ENCODE results near the gene DDR2. TPM values are rescaled to one million over a fixed set of nuclear protein-coding genes. Genes with fewer than 3 reads are reported as not detected.

DDR2 gene
- total and polyA plus RNA-seq, 2 of the 4 experiments (the other 2 are of a cell fraction), result 66.1 to 245 TPM

DNA sequence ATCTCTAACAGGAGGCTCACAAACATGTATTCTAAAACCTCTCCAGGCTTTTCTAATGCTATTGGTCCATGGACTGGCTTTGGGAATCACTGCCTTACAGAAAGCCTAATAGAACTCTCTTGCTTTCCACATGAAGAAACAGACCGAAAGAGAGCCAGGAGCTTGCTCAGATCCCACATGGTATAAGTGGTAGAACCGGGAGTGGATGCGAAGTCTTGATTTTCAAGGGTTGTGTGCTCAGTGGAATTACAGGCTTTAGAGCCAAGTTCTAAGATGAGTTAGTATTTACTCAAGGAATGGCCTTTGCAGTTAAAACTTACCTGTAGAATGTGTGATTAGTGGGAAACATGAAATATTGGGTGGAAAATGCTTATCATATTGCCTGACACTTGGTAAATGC is 103.9 kb downstream of the DDR2 start:
- no peak overlapping the region for H2BK20ac ChIP-seq (ENCODE audit: low read depth, low read length)
- CTCF ChIA-PET, result interaction anchor here (1.2 kb wide), 1 partner anchor 34 kb away, joined by 3 read pairs; no protein-coding TSS in a partner anchor
- no peak for ATAC-seq (ENCODE audit: low read depth)

More for the DNA sequence above, 103.9 kb downstream of the DDR2 start:
- Histone ChIP-seq H3K27ac (ENCODE audit: insufficient read depth, low read length) (no peak overlapping the region), H3K27me3 (ENCODE audit: control insufficient read depth, insufficient read depth, low read length) (no peaks in the 10 kb centered on the region), H2BK15ac (ENCODE audit: low read depth, low read length) (no peak overlapping the region), H3K4ac (ENCODE audit: low read depth, low read length) (no peak overlapping the region), H3K4me1 (ENCODE audit: control insufficient read depth, insufficient read depth, low read length) (peaks cover 21% of the 10 kb centered on the region), H3K9ac (ENCODE audit: low read depth, low read length) (no peak overlapping the region), H3K9me1 (ENCODE audit: insufficient read depth, low read length) (peaks cover 21% of the 10 kb centered on the region), H2AFZ (replicated peaks; ENCODE audit: low read length, poor library complexity) (no peak overlapping the region), H4K5ac (ENCODE audit: low read depth, low read length) (no peak overlapping the region), H3K79me1 (ENCODE audit: low read depth in 1 of 2, low read length in 2 of 2) (peaks cover 42 to 59% of the 10 kb centered on the region in 2 experiments), H2AK5ac (ENCODE audit: low read depth, low read length) (no peak overlapping the region), H3K4me3 (ENCODE audit: insufficient read depth, low read depth, low read length) (no peak overlapping the region), H3K14ac (replicated peaks; ENCODE audit: low read depth, low read length) (no peak overlapping the region), H3K9me3 (ENCODE audit: control insufficient read depth, insufficient read depth, low read length) (no peaks in the 10 kb centered on the region), H3K18ac (ENCODE audit: low read depth, low read length) (no peak overlapping the region; the same call in 1 of the 2 replicates), H4K91ac (ENCODE audit: insufficient read depth, low read depth, low read length) (no peak overlapping the region), H2BK5ac (ENCODE audit: low read depth, low read length, poor library complexity, severe bottlenecking) (no peak overlapping the region), H2AK9ac (replicated peaks; ENCODE audit: low read depth, low read length, poor library complexity) (no peak overlapping the region), H3K23ac (ENCODE audit: low read depth, low read length) (no peak overlapping the region), H4K8ac (ENCODE audit: low read depth in 2 of 2, low read length in 2 of 2) (no peak overlapping the region), H3K36me3 (ENCODE audit: control insufficient read depth, insufficient read depth, low read length) (peaks cover 12% of the 10 kb centered on the region), H4K20me1 (ENCODE audit: insufficient read depth, low read length) (peaks cover 50% of the 10 kb centered on the region; the same call in 1 of the 2 replicates), H3K56ac (ENCODE audit: extremely low read depth, insufficient read depth, low read length) (no peak overlapping the region), H3K4me2 (ENCODE audit: low read depth, low read length) (no peak overlapping the region), H2BK120ac (ENCODE audit: low read depth, low read length) (no peak overlapping the region)
- POLR2A ChIA-PET (ENCODE audit: unreplicated experiment), result no interaction called here
- DNase-seq, result no peak
- TF ChIP-seq CEBPB (IDR thresholded peaks at IDR 0.05; ENCODE audit: low read depth, low read length), result no peak
- no peak for TF ChIP-seq MXI1 (IDR thresholded peaks at IDR 0.05; ENCODE audit: borderline replicate concordance, low read depth, low read length)
- TF ChIP-seq RFX5 (IDR thresholded peaks at IDR 0.05; ENCODE audit: low read depth, low read length), result no peak
- TF ChIP-seq SMC3 (IDR thresholded peaks at IDR 0.05; ENCODE audit: low read depth, low read length), result no peak
- no TSS peak for BruUV-seq (replicated peaks)
- in situ Hi-C loops (cut with MboI; ENCODE audit: low sequenced_read_pairs), result no loop called here
- dilution Hi-C loops (cut with HindIII; ENCODE audit: low sequenced_read_pairs, unreplicated experiment), result no loop called here
- intact Hi-C loops (cut with micrococcal nuclease), result no loop called here
- WGBS, 2 experiments (ENCODE audit: extremely low coverage in 2 of 2, insufficient read length in 1 of 2), result 100% methylated on average over 1 of the region's 3 CpGs; no CpG with 5 or more reads in 1 of the 2 experiments

All from IMR-90 (cell line).